RPMI7951 (cell line): ENCODE measurements around the gene ENAH. TPM values are rescaled to one million over a fixed set of nuclear protein-coding genes. Genes with fewer than 3 reads are reported as not detected.
"Not testable (repeated sequence)": the region's sequence is repeated elsewhere in the genome, so short reads cannot be mapped to it uniquely, and the experiment has no call there.

Source experiments
- DNase-seq: peaks from one replicate; pipeline ENCODE4 v3.0.0-alpha.2; 2012; ENCODE audit warnings: low read depth
- total RNA-seq: library from RNA; depleted of rRNA; stranded (reverse); fragments of >200 nt; shearing (Covaris generic); gene quantifications from 2 replicates; pipeline ENCODE4 v1.2.3, GENCODE V29; 2014

ENAH gene
- total RNA-seq, 1 experiment from 2014 or later = 53.3 TPM

GRCh38 chr1:225526878-225527277 lies 126.0 kb downstream of the ENAH start:
- no peak for DNase-seq

GRCh38 chr1:225525377-225525776 lies 127.5 kb downstream of the ENAH start:
- DNase-seq = no peak

GRCh38 chr1:225524570-225524969 lies 128.4 kb downstream of the ENAH start:
- DNase-seq = no peak

GRCh38 chr1:225523263-225523950 lies 129.5 kb downstream of the ENAH start:
- DNase-seq = no peak

GRCh38 chr1:225522588-225523262 lies 130.2 kb downstream of the ENAH start:
- DNase-seq = no peak

GRCh38 chr1:225520587-225521227 lies 132.2 kb downstream of the ENAH start:
- no peak for DNase-seq

GRCh38 chr1:225519166-225519863 lies 133.6 kb downstream of the ENAH start:
- no peak for DNase-seq

GRCh38 chr1:225517697-225518096 lies 135.2 kb downstream of the ENAH start:
- DNase-seq = no peak

- DNase-seq = no peak
These were observed 135.7 kb downstream of the ENAH start for GRCh38 chr1:225517221-225517620.

- DNase-seq = no peak
These were observed 138.2 kb downstream of the ENAH start for GRCh38 chr1:225514671-225515081.

GRCh38 chr1:225513576-225513975 lies 139.3 kb downstream of the ENAH start:
- not testable (repeated sequence) for DNase-seq

GRCh38 chr1:225511828-225512381 lies 141.0 kb downstream of the ENAH start:
- no peak for DNase-seq

- DNase-seq = not testable (repeated sequence)
These were observed 142.2 kb downstream of the ENAH start for GRCh38 chr1:225510740-225511139.

GRCh38 chr1:225509770-225510169 lies 143.2 kb downstream of the ENAH start:
- no peak for DNase-seq

GRCh38 chr1:225509376-225509707 lies 143.6 kb downstream of the ENAH start:
- DNase-seq = no peak

GRCh38 chr1:225508538-225509375 lies 144.2 kb downstream of the ENAH start:
- peak; percentile 93 for DNase-seq

- no peak for DNase-seq
These were observed 146.2 kb downstream of the ENAH start for GRCh38 chr1:225506727-225507126.

- no peak for DNase-seq
These were observed 148.1 kb downstream of the ENAH start for GRCh38 chr1:225504776-225505175.

- no peak for DNase-seq
These were observed 152.2 kb downstream of the ENAH start for GRCh38 chr1:225500624-225501192.

- peak; percentile 40 for DNase-seq
These were observed 154.3 kb downstream of the ENAH start for GRCh38 chr1:225498549-225499136.
